DMS153 (cell line): Measurements from ENCODE around the gene SLC45A2.

Experiments used
- DNase-seq: peaks from one replicate; lab custom pipeline; 2025; lab: John Stamatoyannopoulos, UW

SLC45A2 gene

GRCh38 chr5:34007201-34007620 is 22.7 kb upstream of the SLC45A2 start:
- DNase-seq = no peak

- DNase-seq = no peak
These were observed 21.2 kb upstream of the SLC45A2 start for GRCh38 chr5:34005681-34006080.

- DNase-seq = no peak
These were observed 20.7 kb upstream of the SLC45A2 start for GRCh38 chr5:34005211-34005610.

GRCh38 chr5:34003941-34004340 is 19.4 kb upstream of the SLC45A2 start:
- DNase-seq = no peak

GRCh38 chr5:34002629-34003328 is 18.3 kb upstream of the SLC45A2 start:
- no peak for DNase-seq

GRCh38 chr5:34001241-34001841 is 16.8 kb upstream of the SLC45A2 start:
- DNase-seq = peak; percentile 100

- no peak for DNase-seq
These were observed 15.5 kb upstream of the SLC45A2 start for GRCh38 chr5:33999978-34000377.

- peak; percentile 94 for DNase-seq
These were observed 13.0 kb upstream of the SLC45A2 start for GRCh38 chr5:33997331-33997983.

GRCh38 chr5:33995865-33996264 is 11.4 kb upstream of the SLC45A2 start:
- DNase-seq = no peak

- no peak for DNase-seq
These were observed 10.4 kb upstream of the SLC45A2 start for GRCh38 chr5:33994845-33995244.

- DNase-seq = no peak
These were observed 8.4 kb upstream of the SLC45A2 start for GRCh38 chr5:33992864-33993263.

GRCh38 chr5:33985447-33985846 is 954 bp upstream of the SLC45A2 start:
- DNase-seq = no peak

- DNase-seq = no peak
These were observed 315 bp downstream of the SLC45A2 start for GRCh38 chr5:33984178-33984577.

- no peak for DNase-seq
These were observed 2.9 kb downstream of the SLC45A2 start for GRCh38 chr5:33981408-33982162.

GRCh38 chr5:33980030-33980429 is 4.5 kb downstream of the SLC45A2 start:
- DNase-seq = no peak

- DNase-seq = no peak
These were observed 6.2 kb downstream of the SLC45A2 start for GRCh38 chr5:33978306-33978705.

- DNase-seq = no peak
These were observed 8.2 kb downstream of the SLC45A2 start for GRCh38 chr5:33976307-33976706.

GRCh38 chr5:33975852-33976251 is 8.6 kb downstream of the SLC45A2 start:
- DNase-seq = no peak

GRCh38 chr5:33973271-33973670 is 11.2 kb downstream of the SLC45A2 start:
- no peak for DNase-seq

- DNase-seq = peak; percentile 46
These were observed 14.7 kb downstream of the SLC45A2 start for GRCh38 chr5:33969572-33970452.

GRCh38 chr5:33968211-33969005 is 16.1 kb downstream of the SLC45A2 start:
- no peak for DNase-seq
